M059J (cell line): ENCODE data around the gene NUCB2. TPM values are rescaled to one million over a fixed set of nuclear protein-coding genes. Genes with fewer than 3 reads are reported as not detected.
"Not testable (repeated sequence)": the region's sequence is repeated elsewhere in the genome, so short reads cannot be mapped to it uniquely, and the experiment has no call there.

Experiments
- DNase-seq: peaks from one replicate; pipeline ENCODE4 v3.0.0-alpha.2; 2012; ENCODE audit warnings: low read depth
- total RNA-seq: library from RNA; depleted of rRNA; stranded (reverse); fragments of >200 nt; shearing (Covaris generic); gene quantifications from 2 replicates; pipeline ENCODE4 v1.2.3, GENCODE V29; 2014; rRNA removed

The NUCB2 gene
- 126 and 173 TPM in 2 replicates for total RNA-seq

DNA sequence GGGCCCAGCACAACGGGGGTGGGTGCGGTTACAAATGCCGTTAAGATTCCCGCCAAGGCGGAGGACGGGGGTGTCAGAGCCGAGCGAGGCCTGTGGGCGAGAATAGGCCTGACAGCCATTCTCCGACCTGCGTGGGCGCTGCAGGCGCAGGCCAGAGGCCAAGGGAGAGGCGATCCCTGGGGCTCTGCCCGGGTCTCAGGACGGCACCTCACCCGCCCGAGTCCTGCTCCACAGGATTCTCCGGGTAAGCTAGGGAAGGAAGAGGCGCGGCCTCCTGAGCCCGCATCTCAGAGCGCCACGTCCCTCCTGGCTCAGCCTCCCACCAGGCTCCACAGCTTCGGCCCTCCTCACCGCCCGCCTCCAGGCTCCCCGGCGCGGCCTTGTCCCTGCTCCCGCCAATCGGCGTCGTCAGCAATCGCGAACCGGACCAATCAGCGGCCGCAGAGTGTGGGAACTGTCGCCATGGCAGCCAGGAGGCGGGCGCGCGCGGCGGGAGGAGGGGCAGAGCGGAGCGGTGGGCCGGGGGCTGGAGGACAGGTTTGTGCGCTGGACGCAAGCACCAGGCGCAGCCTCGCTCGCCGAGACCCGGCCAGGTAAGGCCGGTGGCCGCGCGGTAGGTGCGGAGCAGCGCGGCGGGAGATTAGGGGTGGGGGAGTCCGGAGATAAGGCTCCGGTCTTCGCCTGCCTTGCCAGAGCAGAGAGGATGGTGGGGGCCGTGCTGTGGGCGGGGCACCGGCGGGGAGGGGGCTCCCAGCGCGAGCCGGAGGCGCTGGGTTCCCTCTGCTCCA is at the start of gene NUCB2:
Gene NUCB2, plus strand, starts transcription at position 504 of the 788 bp plus-strand sequence. CDS start 18,585 bp downstream, outside the sequence.
- peak; percentile 96 for DNase-seq

GRCh38 chr11:17228186-17228925 is 48.2 kb upstream of the NUCB2 start:
- DNase-seq: not testable (repeated sequence)

DNA sequence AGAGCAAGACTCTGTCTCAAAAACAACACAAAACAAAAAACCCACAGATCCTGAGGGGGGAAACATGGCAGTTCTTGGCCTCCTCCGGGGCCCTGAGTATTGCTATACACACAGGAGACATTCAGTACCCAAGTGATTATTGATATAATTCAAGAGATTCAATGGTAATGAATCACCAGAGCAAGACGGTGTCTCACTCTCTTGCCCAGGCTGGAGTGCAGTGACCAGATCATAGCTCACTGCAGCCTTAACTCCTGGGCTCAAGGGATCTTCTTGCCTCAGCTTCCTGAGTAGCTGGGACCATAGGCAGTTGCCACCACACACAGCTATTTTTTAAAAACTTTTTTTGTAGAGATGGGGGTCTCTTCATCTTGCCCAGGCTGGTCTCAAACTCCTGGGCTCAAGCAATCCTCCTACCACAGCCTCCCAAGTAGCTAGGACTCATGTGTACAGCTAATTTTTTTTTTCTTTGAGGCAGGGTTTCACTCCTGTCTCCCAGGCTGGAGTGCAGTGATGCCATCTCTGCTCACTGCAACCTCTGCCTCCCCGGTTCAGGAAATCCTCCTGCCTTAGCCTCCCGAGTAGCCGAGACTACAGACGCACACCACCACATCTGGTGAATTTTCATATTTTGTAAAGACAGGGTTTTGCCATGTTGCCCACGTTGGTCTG is 46.9 kb upstream of the NUCB2 start:
- DNase-seq: no peak

DNA sequence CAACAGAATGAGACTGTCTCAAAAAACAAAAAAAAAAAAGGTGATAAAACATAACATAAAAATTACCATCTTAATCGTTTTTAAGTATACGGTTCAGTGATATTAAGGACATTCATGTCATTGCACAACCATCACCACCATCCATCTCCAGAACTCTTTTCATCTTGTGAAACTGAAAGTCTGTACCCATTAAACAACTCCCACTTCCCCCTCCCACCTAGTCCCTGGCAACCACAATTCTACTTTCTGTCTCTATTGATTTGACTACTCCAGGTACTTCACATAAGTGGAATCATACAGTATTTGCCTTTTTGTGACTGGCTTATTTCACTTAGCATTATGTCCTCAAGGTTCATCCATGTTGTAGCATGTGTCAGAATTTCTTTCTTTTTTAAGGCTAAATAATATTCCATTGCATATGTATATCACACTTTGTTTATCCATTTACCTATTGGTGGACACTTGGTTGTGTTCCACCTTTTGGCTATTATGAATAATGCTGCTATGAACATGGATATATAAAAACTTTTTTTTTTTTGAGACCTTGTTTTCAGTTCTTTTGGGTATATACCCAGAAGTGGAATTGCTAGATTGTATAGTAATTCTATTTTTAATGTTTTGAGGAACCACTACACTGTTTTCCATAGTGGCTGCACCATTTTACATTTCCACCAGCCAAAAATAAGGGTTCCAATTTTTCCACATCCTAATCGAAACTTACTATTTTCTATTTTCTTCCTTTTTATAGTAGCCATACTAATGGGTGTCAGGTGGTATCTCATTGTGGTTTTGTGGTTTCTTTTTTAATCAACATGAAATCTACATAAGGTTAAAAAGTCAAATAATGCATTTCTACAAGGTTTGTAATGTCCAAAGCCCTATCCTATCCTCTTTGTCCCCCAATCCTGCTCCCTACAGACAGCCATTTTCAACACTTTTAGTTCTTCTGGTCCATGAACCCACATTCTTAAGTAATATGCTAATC is 45.4 kb upstream of the NUCB2 start:
- no peak for DNase-seq

DNA sequence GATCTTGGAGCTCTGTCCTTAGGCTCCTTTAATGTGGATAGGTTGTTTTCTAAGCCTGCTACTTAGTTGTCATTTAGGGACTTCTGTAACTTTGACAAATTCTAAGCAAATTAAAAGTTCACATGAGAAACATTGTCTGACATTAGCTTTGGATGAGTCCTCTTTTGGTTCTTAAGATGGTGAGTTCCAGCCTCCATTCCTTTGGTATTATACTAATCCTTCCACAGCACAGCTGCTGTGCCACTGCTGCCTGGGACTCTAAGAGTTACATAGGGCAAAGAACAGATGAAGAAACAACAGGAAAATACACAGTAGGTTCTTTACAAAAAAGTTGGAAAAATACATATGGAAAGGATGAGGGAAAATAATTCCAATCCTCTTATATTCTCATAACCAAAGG is 43.4 kb upstream of the NUCB2 start:
- DNase-seq: no peak

- no peak for DNase-seq
These were observed 38.2 kb upstream of the NUCB2 start for GRCh38 chr11:17238377-17238776.

GRCh38 chr11:17239927-17240326 is 36.6 kb upstream of the NUCB2 start:
- not testable (repeated sequence) for DNase-seq

DNA sequence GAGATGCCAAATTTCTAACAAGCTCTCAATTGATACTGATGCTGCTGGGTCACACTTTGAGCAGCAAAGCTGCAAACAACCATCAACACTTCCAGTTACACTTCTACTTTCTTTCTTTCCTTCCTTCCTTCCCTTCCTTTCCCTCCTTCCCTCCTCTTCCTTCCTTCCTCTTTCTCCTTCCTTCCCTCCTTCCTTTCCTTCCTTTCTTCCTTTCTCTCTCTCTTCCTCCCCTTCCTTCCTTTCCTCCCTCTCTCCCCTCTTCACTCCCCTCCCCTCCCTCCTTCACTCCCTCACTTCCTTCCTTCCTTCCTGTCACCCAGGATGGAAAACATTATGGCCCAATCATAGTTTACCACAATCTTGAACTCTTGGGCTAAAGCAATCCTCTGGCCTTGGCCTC is 35.8 kb upstream of the NUCB2 start:
- no peak for DNase-seq

GRCh38 chr11:17242954-17243353 is 33.6 kb upstream of the NUCB2 start:
- DNase-seq: not testable (repeated sequence)

GRCh38 chr11:17244046-17244445 is 32.5 kb upstream of the NUCB2 start:
- no peak for DNase-seq

GRCh38 chr11:17250561-17251350 is 25.8 kb upstream of the NUCB2 start:
- DNase-seq: peak; percentile 34

- DNase-seq: no peak
These were observed 23.8 kb upstream of the NUCB2 start for GRCh38 chr11:17252704-17253103.

DNA sequence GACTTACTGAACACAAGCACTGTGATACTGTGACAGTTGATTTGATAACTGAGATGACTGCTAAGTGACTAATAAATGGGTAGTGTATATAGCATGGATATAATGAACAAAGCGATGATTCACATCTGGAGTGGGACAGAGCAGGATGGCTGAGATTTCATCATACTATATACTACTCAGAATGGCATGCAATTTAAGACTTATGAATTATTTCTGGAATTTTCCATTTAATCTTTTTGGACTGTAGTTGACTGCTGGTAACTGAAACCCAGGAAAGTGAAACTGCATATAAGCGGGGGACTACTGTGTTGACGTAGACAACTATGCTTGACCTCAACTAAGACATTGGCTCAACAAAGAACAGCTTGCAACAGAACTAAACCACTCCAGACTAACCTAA is 20.0 kb upstream of the NUCB2 start:
- DNase-seq: peak; percentile 79

DNA sequence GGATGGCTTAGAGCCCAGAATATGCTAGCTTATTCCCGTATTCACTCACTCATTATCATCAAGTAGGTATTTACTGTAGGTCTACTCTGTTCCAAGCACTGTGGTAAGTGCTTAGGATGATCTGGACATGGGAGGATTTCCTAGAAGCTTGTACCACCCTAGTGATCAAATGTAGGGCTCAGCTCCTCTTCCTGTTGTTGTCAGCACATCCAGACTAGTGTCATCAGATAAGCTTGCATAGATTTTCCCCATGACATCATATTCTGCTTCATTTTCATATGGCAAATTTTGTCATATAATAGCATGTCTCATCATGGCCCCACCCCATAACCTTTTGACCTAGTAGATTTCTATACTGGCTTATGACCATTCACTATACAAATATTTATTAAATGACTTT is 19.3 kb upstream of the NUCB2 start:
- peak; percentile 38 for DNase-seq

DNA sequence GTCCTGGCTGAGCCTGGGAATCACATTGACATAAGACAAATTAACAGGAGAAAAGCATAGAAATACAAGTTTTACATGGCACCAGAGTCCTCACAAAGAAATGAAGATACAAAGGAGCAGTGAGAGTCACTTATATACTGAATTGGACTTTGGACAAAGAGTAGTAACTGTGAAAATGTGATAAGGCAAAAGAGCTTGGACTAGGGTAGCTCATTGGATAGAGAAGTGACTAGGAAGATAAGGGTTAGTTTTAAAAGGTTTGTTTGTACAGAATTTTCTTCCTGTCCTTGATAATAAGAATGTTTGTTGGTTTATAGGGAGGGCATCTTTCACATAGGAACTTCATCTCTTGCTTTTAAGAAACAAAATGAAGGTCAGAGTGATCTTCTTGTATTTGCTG is 17.9 kb upstream of the NUCB2 start:
- no peak for DNase-seq

- DNase-seq: peak; percentile 13
These were observed 17.0 kb upstream of the NUCB2 start for GRCh38 chr11:17259519-17259918.

- peak; percentile 21 for DNase-seq
These were observed 16.5 kb upstream of the NUCB2 start for GRCh38 chr11:17260020-17260419.

GRCh38 chr11:17263769-17264168 is 12.8 kb upstream of the NUCB2 start:
- DNase-seq: peak; percentile 66

DNA sequence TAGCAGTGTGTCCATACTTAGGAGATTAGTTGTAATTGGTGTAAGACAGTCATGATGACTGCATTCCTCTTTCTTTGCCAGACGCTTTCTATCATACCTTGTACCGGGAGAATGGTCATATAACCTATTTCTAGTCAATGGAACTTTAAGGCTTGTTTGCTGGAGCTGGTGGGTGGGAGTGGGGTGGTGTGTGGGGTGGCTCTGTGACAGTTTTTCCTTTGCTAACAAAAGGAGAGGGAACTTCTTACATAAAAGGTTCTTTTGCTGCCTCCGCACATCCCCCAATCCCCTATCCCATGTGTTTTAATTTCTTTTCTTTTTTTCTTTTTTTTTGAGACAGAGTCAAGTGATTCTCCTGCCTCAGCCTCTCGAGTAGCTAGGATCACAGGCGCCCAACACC is 9.8 kb upstream of the NUCB2 start:
- no peak for DNase-seq

DNA sequence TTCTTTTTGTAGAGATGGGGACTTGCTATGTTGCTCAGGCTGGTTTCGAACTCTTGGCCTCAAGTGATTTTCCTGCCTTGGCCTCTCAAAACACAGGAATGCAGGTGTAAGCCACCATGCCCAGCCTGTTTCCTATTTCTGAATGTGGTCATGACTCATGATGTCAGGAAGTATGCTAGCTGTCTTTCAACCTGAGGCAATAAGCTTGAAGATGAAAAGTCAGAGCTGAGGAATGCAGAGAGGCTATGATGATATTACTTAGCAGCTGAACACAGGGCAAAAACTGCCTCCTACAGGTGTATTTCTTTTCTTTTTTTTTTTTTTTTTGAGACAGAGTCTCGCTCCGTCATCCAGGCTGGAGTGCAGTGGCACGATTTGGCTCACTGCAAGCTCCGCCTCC is 9.0 kb upstream of the NUCB2 start:
- DNase-seq: peak; percentile 99
